Ovary (tissue), 9 donors: ENCODE measurements around the gene EFCAB5. TPM values are rescaled to one million over a fixed set of nuclear protein-coding genes. Genes with fewer than 3 reads are reported as not detected.
"Not testable (repeated sequence)": the region's sequence is repeated elsewhere in the genome, so short reads cannot be mapped to it uniquely, and the experiment has no call there.

Source experiments
- DNase-seq, 5 donors: peaks; one replicate each; pipeline ENCODE4 v3.0.0-alpha.2; 2019 to 2020
- H3K27ac ChIP-seq, 2 donors: fragments of 200-600 bp; one replicate each; pipeline versions ENCODE4 v1.5.1 to v1.8.0; 2019 to 2022
- H3K27me3 ChIP-seq: fragments of 200-600 bp; one replicate; pipeline ENCODE4 v1.8.0; 2022
- H3K36me3 ChIP-seq: fragments of 200-600 bp; sonication (generic); one replicate; pipeline ENCODE4 v1.5.1; 2019
- H3K4me1 ChIP-seq: one replicate; pipeline ENCODE4 v1.8.1; 2013; ENCODE audit warnings: mild to moderate bottlenecking, moderate library complexity; ENCODE audit not compliant: insufficient read depth
- H3K4me3 ChIP-seq: fragments of 200-600 bp; sonication (generic); one replicate; pipeline ENCODE4 v1.5.1; 2017
- H3K9me3 ChIP-seq, 2 donors: fragments of 200-600 bp in 1 of 2; sonication (generic) in 1 of 2; one replicate each; pipeline versions ENCODE4 v1.5.1 to v1.8.1; 2013 to 2019; ENCODE audit warnings: mild to moderate bottlenecking in 1 of 2, moderate library complexity in 1 of 2
- EP300 ChIP-seq: sonication (generic); formaldehyde crosslinking; IDR thresholded peaks from one replicate; pipeline ENCODE4 v1.6.1; 2017; ENCODE audit warnings: antibody characterized with exemption
- POLR2A ChIP-seq: fragments of 450-650 bp; IDR thresholded peaks from one replicate; pipeline ENCODE4 v1.6.1; 2017; ENCODE audit warnings: antibody characterized with exemption, mild to moderate bottlenecking, moderate library complexity
- WGBS, 3 donors: extraction: QIAGEN DNeasy Blood & Tissue Kit in 1 of 3; methylation state at CpG; one replicate each; pipeline versions ENCODE4 v1.1.5 to v1.1.7; 2013 to 2017; 5-methylcytosine and 5-hydroxymethylcytosine counted together
- intact Hi-C, 4 donors: fragments of 100-400 bp; cut with DNase I; formaldehyde crosslinking; loops; one replicate each; pipeline versions ENCODE4 v1.11.0 to v1.15.1; 2022 to 2023
- polyA plus RNA-seq, 2 donors: library from polyadenylated mRNA; stranded (reverse); fragments of 200-250 nt in 1 of 2; fragments of 350-450 nt in 1 of 2; fragmentation: Illumina TruSeq in 1 of 2; extraction: RNeasy Lipid Tissue Mini Kit (QIAGEN cat#74804) in 1 of 2; gene quantifications; one replicate each; pipeline ENCODE4 v1.2.3, GENCODE V29; 2013 to 2014
- total RNA-seq, 7 donors: library from RNA; depleted of rRNA in 2 of 7; stranded (reverse); fragments of >200 nt in 2 of 7; fragmentation: NEBNext Ultra II Directional in 3 of 7; extraction: Animal tissue kit (Norgen Biotek cat#: 25700) in 3 of 7; gene quantifications; one replicate each; pipeline versions ENCODE4 v1.1.0 to v1.2.4, GENCODE V29; 2016 to 2023
- TF ChIP-seq, protein P1 (sequence below), 3 donors: fragments of 450-650 bp in 2 of 3; fragments of 200-600 bp in 1 of 3; IDR thresholded peaks; one replicate each; pipeline versions ENCODE4 v1.5.1 to v1.8.0; 2016 to 2022; ENCODE audit warnings: antibody characterized with exemption in 3 of 3, mild to moderate bottlenecking in 1 of 3
- donor health status: DM: no; HTN: no; CAD: no; lungs with moderate emphysema.
- donor health status: DM: no; HTN: no; CAD: no.
- donor health status: Bipolar disorder and iron deficiency.
- donor health status: DM: yes; HTN: yes; CAD: no.
- donor health status: DM: no; HTN: no; CAD: no.
- donor health status: DM: yes; HTN: yes; CAD: no.

Gene EFCAB5
- total and polyA plus RNA-seq, 9 donors: 0.05 to 0.32 (median 0.12) TPM; not detected in 5

DNA sequence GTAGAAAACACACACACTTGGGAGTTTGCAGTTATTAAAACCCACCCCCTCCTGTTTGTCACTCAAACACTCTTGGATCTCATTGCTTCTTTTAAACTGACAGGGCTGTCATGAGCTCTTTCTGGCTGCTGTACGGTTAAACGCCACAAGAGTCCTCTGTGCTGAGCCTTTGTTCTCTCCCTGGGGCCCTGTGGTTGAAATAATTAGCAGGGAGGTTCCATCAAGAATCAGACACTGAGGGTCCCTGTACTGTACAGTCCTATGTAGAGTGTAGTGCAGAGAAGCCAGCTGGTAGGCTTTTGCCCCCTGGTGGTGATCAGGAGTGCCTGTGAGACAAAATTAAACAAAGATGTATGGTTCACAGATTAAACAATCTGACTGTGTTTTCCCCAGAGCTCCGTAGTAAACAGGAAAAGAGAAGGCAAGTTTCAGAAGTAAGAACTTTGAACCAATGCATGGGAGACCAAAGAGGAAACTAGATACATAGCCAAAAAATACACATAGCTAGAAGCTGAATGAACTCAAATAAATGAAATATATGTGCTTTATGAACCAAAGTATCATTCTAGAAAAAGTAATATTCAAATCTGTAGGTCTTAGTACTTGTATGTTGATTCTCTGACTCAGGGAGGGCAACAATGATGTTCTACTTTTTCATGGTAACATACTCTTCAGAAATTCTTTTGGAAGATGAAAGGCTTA is 10.1 kb upstream of the EFCAB5 start:
- Histone ChIP-seq H3K27me3 (no peaks in the 10 kb centered on the region), H3K4me3 (no peak overlapping the region), H3K4me1 (peaks cover 1% of the 10 kb centered on the region), H3K9me3 (no peaks in the 10 kb centered on the region), H3K27ac (no peak overlapping the region), H3K36me3 (no peaks in the 10 kb centered on the region)
- WGBS, 3 donors: 0 to 1% (median 0%) methylated on average over 3 of the region's 3 CpGs
- TF ChIP-seq, protein P1, sequence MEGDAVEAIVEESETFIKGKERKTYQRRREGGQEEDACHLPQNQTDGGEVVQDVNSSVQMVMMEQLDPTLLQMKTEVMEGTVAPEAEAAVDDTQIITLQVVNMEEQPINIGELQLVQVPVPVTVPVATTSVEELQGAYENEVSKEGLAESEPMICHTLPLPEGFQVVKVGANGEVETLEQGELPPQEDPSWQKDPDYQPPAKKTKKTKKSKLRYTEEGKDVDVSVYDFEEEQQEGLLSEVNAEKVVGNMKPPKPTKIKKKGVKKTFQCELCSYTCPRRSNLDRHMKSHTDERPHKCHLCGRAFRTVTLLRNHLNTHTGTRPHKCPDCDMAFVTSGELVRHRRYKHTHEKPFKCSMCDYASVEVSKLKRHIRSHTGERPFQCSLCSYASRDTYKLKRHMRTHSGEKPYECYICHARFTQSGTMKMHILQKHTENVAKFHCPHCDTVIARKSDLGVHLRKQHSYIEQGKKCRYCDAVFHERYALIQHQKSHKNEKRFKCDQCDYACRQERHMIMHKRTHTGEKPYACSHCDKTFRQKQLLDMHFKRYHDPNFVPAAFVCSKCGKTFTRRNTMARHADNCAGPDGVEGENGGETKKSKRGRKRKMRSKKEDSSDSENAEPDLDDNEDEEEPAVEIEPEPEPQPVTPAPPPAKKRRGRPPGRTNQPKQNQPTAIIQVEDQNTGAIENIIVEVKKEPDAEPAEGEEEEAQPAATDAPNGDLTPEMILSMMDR (IDR thresholded peaks at IDR 0.05): peak; percentile 73 to 84 (median 78)
- no peak for TF ChIP-seq POLR2A
- no peak for TF ChIP-seq EP300
- intact Hi-C loops: loop anchor here (5.0 to 10.0 kb wide), 2 partner anchors 124 to 127 kb away; no protein-coding TSS in a partner anchor
- DNase-seq: peak; percentile 33 to 64 (median 46)

DNA sequence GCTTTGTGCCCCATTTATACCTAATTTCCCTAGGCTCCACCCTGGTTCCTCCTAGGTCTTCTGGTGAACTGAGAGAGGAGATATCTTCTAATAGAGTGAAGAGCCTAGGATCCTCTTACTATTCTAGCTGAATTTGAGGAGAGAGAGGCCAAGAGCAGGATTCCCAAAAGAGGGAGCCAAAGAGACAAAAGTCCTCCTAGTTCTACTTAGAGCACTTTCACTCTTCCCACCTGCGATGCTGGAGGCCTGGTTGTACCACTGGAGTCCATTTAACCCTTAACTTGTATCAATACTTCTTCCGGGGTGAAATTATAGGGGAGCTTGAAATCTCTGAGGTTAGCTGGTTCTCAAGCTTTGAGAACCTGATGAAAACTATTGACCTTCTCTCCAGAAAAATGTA is 8.1 kb upstream of the EFCAB5 start:
- no peaks in the 10 kb centered on the region for H3K36me3 ChIP-seq
- no peak for TF ChIP-seq EP300
- TF ChIP-seq, protein P1 (IDR thresholded peaks at IDR 0.05): no peak
- no peak for TF ChIP-seq POLR2A
- H3K27me3 ChIP-seq: no peaks in the 10 kb centered on the region
- peaks cover 1% of the 10 kb centered on the region for H3K4me1 ChIP-seq
- no peak for DNase-seq
- intact Hi-C loops: loop anchor here (5.0 to 10.0 kb wide), 2 partner anchors 126 to 129 kb away; no protein-coding TSS in a partner anchor
- H3K9me3 ChIP-seq: no peaks in the 10 kb centered on the region
- 31 to 37% (median 34%) methylated on average over 2 of the region's 2 CpGs for WGBS, 3 donors
- no peak overlapping the region for H3K4me3 ChIP-seq
- H3K27ac ChIP-seq: no peak overlapping the region

DNA sequence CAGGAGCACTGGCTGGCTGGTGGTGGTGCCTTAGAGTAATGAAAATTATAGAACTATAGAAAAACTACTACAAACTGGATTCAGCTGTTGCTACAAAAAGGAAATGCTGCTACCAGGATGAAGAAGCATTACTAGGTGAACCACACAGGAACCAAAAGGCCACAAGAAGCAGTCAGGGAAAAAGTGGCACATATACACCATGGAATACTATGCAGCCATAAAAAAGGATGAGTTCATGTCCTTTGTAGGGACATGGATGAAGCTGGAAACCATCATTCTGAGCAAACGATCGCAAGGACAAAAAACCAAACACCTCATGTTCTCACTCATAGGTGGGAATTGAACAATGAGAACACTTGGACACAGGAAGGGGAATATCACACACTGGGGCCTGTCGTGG is 5.5 kb upstream of the EFCAB5 start:
- DNase-seq, H3K4me3 ChIP-seq, H3K9me3 ChIP-seq, H3K4me1 ChIP-seq, H3K27me3 ChIP-seq, H3K27ac ChIP-seq, H3K36me3 ChIP-seq: not testable (repeated sequence)
- 86 to 88% (median 88%) methylated on average over 3 of the region's 3 CpGs for WGBS, 3 donors
- intact Hi-C loops: loop anchor here in 1 of 4 donors (10.0 kb wide), 1 partner anchor 131 kb away; no protein-coding TSS in a partner anchor

DNA sequence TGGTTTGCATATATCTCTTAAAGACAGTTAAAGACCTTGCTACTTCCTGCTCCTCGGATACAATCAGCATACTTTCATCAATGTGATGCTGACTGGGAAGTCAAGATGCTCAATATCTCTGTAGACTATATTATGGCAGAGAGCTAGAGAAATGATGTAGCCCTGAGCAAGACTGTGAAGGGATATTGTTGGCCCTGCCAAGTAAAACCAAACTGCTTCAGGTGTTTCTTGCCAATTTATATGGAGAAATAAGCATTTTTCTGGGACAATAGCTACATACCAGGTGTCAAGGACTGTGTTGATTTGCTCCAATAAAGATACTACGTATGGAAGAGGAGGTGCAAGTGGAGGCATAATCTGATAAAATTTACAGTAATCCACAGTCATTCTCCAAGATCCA is 4.7 kb upstream of the EFCAB5 start:
- no peaks in the 10 kb centered on the region for H3K4me1 ChIP-seq
- H3K27me3 ChIP-seq: no peaks in the 10 kb centered on the region
- no peaks in the 10 kb centered on the region for H3K36me3 ChIP-seq
- no peaks in the 10 kb centered on the region for H3K9me3 ChIP-seq
- 63 to 69% (median 63%) methylated on average over 2 of the region's 2 CpGs for WGBS, 3 donors
- H3K27ac ChIP-seq: no peak overlapping the region
- intact Hi-C loops: loop anchor here in 1 of 4 donors (10.0 kb wide), 1 partner anchor 132 kb away; no protein-coding TSS in a partner anchor
- no peak for DNase-seq
- H3K4me3 ChIP-seq: no peak overlapping the region
- no peak for TF ChIP-seq EP300
- TF ChIP-seq POLR2A: no peak
- TF ChIP-seq, protein P1 (IDR thresholded peaks at IDR 0.05): no peak

DNA sequence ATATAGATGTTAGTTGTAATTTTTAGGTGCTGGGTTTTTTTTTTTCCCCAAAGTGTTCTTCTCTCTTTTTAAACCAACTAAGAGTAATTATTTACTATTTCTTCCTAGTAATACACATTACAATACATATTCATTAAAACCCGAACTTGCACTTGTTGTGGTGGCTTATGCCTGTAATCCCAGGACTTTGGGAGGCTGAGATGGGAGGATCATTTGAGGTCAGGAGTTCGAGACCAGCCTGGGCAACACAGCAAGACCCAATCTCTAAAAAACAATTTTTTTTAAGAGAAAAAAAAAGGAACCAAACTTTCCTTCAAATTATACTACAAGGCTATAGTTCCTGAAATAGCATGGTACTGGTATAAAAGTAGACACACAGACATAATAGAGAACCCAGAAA is 3.8 kb downstream of the EFCAB5 start:
- Histone ChIP-seq H3K4me1 (no peaks in the 10 kb centered on the region), H3K36me3 (no peaks in the 10 kb centered on the region), H3K4me3 (no peak overlapping the region), H3K27ac (no peak overlapping the region), H3K27me3 (no peaks in the 10 kb centered on the region), H3K9me3 (no peaks in the 10 kb centered on the region)
- 71 to 84% (median 77%) methylated on average over 2 of the region's 2 CpGs for WGBS, 3 donors
- DNase-seq: no peak
- intact Hi-C loops: no loop called here
- no peak for TF ChIP-seq POLR2A
- TF ChIP-seq, protein P1 (IDR thresholded peaks at IDR 0.05): no peak
- no peak for TF ChIP-seq EP300
